T1000 (cell line): ENCODE results near the gene SIN3A.
A peak's percentile ranks its signal among the peaks of the same experiment; 100 is the strongest.
"Not testable (repeated sequence)": the region's sequence is repeated elsewhere in the genome, so short reads cannot be mapped to it uniquely, and the experiment has no call there.

Experiments
- DNase-seq: peaks from one replicate; lab custom pipeline; 2025; ENCODE audit warnings: mixed read lengths; lab: John Stamatoyannopoulos, UW

The SIN3A gene

DNA sequence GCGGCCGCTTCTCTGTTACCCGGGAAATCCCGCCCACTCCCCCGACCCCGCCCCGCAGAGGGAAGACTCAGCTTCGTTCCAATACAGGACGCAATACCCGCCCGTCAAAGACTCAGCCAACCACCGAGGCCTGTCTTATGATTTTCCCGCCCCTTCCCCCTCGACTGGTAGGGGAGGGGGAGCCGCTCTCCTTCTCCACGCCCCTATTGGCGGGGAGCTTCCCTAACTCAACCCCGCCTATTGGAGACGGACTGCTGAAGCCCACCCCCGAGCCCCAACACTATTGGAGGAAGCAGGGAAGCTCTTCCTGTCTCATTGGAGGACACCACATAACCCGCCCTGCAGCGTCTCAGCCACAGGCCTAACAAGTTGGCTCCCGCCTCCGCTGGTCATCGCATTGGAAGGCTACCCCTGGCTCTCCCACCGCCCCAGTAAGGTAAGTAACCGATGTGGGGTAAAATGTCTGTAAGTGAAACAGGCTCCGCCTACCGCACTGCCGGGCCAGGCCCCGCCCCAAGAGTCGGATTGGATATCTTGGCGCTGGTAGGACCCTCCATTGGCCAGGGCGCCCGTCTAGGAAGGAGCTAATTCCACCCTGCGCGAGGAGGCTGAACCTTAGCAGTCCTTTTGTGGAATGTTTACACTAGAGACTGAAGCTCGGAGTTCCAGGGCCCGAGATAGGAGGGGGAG lies at the start of gene SIN3A:
Gene SIN3A (minus strand): TSS at position 17 of the 690 bp plus-strand sequence. CDS start 21,315 bp downstream, outside the sequence.
- DNase-seq = peak; percentile 97

DNA sequence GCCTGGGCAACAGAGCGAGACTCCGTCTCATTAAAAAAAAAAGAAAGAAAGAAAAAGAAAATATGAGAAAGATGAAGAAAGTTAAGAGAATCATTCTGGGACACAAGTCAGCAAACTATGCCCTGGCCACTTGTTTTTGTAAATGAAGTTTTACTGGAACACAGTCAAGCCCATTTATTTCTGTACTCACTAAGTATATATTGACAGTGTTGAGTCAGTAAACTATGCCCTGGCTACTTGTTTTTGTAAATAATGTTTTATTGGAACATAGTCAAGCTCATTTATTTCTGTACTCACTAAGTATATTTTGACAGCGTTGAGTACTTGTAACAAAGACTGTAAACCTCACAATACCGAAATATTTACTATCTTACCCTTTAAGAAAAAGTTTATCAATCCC lies 42.2 kb upstream of the SIN3A start:
- no peak for DNase-seq

GRCh38 chr15:75483961-75484360 lies 32.5 kb upstream of the SIN3A start:
- no peak for DNase-seq

GRCh38 chr15:75483556-75483955 lies 32.1 kb upstream of the SIN3A start:
- DNase-seq = not testable (repeated sequence)

DNA sequence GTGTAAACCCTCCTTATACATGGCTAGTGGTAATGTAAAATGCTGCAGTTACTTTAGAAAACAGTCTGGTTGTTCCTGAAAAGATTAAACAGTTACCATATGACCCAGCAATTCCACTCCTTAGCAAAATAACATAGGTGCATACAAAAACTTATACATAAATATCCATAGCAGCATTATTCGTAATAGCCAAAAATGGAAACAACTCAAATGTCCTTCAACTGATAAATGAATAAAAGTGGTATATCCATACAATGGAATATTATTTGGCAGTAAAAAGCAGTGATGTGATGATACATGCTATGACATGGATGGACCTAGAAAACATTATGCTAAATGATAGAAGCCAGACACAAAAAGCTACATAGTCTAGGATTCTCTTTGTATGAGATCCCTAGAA lies 31.6 kb upstream of the SIN3A start:
- no peak for DNase-seq

DNA sequence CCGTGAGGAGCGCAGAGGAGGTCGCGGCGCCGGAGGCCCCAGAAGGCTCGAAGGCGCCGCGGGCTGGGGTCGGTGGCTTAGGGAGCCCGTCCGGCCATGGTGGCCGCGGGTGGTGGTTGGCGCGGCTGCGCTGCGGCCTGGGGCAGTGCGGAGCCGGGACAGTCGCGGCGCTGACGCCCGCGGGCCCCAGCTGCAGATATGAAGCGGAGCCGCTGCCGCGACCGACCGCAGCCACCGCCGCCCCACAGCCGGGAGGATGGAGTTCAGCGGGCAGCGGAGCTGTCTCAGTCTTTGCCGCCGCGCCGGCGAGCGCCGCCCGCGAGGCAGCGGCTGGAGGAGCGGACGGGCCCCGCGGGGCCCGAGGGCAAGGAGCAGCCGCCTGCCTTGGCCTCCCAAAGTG lies 29.0 kb upstream of the SIN3A start:
- DNase-seq = not testable (repeated sequence)

GRCh38 chr15:75479670-75480069 lies 28.2 kb upstream of the SIN3A start:
- DNase-seq = no peak

DNA sequence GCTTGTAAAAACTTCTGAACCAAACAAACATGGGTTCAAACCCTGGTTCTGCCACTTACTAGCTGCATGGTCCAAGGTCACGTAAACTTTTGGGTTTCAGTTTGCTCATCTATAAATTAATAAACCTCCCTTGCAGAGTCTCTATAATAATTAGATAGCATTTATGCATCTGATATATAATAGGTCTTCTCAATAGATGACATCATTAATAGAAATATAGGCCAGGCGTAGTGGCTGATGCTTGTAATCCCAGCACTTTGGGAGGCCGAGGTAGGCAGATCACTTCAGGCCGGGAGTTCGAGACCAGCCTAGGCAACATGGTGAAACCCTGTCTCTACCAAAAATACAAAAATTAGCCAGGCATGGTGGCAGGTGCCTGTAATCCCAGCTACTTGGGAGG lies 25.6 kb upstream of the SIN3A start:
- DNase-seq = not testable (repeated sequence)

GRCh38 chr15:75468913-75469598 lies 17.6 kb upstream of the SIN3A start:
- no peak for DNase-seq

DNA sequence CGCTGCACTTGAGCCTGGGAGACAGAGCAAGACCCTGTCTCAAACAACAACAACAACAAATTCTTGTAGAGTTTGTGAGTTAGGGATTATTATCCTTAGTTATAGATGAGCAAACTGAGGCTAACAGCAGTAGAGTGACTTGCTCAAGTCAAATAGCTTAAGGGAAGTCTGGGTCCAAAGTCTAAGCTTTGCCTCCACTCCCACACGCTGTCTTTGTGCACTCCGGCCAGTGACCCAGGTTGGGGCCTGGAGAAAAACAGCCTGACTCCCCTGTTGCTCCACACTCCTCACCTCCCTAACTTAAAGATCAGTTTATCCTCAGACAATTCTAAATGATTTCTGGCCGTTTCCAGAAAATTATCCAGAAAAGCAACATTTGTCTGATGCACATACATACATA lies 9.2 kb upstream of the SIN3A start:
- no peak for DNase-seq

- DNase-seq = no peak
Measured at GRCh38 chr15:75459581-75459980, 8.1 kb upstream of the SIN3A start.

DNA sequence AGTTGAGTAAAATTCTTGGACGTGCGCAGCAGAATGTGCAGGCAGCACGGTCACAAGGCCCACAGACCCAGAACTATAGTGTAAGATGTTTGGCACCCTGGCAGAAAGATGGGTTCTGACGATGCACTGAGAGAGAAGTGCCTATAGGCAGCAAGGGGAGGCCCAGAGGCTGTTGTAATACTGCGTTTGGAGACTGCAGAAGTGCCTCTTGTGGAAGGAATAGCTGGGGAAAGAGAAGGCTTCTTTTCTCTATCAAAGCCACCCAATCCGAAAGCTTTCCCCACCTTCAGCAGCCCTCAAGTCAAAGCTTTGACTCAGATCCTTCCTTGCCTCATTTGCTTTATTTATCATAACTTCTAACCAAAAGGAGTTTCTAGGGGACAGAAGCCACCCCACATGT lies 5.2 kb upstream of the SIN3A start:
- no peak for DNase-seq

- no peak for DNase-seq
Measured at GRCh38 chr15:75455982-75456531, 4.6 kb upstream of the SIN3A start.

DNA sequence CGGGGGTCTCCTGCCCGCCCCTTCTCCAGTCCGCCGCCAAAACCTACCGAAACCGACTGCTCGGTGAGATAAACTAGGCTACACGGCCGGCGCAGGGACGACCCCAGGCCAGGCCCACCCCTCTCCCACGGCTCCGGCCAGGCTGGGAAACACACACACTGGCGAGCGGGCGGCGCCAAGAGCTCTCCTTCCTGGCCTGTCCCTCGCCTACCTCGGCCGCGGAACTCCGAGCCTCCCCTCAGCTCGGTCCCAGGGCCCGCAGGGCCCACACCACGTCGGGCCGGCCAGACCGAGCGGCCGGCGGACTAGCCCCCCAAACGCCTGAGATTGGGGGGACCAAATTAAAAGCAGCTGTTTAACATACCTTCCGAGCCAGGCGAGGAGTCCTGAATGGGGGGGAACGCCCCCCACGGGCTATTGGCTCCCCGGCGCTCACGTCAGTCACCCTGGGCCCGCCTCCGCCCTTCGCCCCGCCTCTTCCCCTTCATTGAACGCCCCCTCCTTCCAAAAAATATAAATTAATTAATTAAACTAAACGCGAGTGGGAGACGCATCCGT lies 4.0 kb upstream of the SIN3A start:
- peak; percentile 69 for DNase-seq

GRCh38 chr15:75454471-75455378 lies 3.2 kb upstream of the SIN3A start:
- DNase-seq = peak; percentile 51

DNA sequence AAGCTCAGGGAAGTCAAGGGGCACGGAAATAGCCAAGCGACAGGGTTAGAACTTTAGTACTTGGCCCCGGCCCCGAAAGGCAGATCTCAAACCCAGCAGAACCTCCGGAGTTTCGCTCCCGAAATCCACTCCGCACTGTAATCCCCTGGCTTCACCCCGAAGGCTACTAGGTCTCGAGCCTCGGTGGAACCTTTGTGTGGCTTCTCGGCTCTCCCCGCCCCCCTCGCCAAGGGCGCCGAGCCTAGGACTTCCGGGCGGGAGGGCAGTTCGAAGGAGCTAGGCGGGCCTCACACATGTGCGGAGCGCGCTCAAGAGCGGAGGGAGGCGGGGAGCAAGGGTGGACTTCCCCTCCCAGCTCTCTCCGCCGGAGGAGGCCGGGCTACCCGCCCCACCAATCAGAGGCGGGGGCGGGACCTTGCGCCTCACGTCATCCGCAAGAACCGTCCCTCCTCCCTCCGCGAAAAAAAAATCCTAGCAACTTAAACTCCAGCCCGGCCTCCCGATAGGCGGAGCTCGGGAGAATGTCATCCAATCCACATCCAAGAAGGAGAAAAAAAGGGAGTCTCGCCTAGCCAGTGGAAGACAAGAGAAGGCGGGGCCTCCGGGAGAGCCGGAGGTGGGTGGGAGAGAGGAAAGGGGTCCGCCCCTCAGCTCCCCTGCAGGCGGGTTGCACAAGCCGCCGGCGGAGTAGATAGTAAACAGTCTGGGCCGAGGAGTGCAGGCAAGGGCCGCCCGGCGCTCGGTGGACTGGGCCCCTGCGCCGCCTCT lies 2.4 kb upstream of the SIN3A start:
- DNase-seq = peak; percentile 96

DNA sequence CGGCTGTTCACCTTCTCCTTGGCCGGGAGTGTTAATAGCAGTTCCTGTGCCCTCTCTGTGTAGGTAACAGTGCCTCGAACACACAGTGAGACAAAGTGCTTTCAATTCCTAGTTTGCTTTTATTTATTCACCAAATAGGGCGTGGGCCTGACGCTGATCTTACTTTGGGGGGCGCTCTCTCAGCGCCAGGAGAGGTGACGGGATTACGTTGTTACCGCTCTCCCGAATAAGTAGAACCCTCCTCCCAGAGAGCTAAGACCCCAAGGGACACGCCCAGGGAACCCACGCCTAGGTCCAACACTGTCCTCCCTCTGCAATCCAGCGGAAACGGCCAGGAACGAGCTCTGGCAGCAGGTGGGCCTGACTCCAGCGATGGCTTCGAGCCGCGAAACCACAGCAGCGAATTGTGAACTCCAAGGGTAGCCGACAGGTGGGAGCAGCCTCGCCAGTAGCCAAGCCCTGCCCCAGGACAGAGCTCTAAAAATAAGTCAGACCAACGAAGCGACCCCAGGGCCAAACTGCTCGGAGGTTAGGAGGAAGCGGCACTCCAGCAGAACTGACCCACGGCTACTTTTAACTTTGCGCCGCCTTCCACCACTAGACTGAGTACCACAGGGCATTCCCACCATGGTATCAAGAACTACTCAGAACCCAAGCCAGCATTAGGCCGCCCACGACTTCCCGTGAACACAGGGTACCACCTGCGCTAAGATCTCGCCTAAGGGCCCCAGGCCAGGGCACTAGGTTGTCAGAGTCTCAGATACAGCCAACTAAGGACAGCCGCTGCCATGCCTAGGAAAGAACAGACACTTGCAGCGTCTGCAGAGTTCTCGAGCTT lies 1.6 kb upstream of the SIN3A start:
- no peak for DNase-seq

DNA sequence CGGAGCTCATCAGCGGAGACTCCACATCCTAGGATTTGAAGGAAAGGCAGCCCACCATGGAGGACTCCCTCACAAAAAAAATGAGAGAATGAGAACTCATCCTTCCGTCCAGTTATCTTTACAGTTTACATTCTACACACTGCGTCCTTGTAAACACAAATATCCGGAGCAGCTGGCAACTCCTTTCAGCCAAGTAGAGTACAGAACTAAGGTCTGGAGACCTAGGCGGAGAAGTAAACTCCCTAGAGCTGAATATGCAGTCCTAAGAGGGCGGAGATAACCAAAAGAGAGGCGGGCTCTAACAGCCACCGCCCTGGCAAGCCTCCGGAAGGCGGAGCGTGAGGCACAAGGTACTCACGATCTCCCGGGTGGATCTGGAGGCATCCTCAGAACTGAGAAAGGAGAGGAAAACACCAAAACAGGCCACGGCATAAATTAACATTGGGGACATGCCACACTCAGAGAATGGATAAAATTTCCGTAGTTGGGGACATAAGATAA lies 924 bp upstream of the SIN3A start:
- peak; percentile 18 for DNase-seq

GRCh38 chr15:75451202-75451673 lies 252 bp downstream of the SIN3A start:
- no peak for DNase-seq
